Ascending aorta (tissue), 2 donors: ENCODE measurements around the gene COA8. TPM values are rescaled to one million over a fixed set of nuclear protein-coding genes. Genes with fewer than 3 reads are reported as not detected.

Source experiments
- DNase-seq, 2 donors: peaks; one replicate each; pipeline ENCODE4 v3.0.0-alpha.2; 2019; ENCODE audit warnings: low spot score in 2 of 2
- H3K27ac ChIP-seq, 2 donors: fragments of 200-600 bp; sonication (generic); one replicate each; pipeline ENCODE4 v1.5.1; 2016 to 2017; ENCODE audit warnings: mild to moderate bottlenecking in 1 of 2
- H3K27me3 ChIP-seq: fragments of 200-600 bp; sonication (generic); one replicate; pipeline ENCODE4 v1.5.1; 2017
- H3K36me3 ChIP-seq, 2 donors: fragments of 200-600 bp; sonication (generic); one replicate each; pipeline ENCODE4 v1.5.1; 2016
- H3K4me1 ChIP-seq, 2 donors: fragments of 200-600 bp; sonication (generic); one replicate each; pipeline ENCODE4 v1.5.1; 2016 to 2017; ENCODE audit warnings: mild to moderate bottlenecking in 1 of 2
- H3K4me3 ChIP-seq, 2 donors: fragments of 200-600 bp; sonication (generic); one replicate each; pipeline ENCODE4 v1.5.1; 2016 to 2017; ENCODE audit warnings: mild to moderate bottlenecking in 1 of 2
- H3K9me3 ChIP-seq, 2 donors: fragments of 200-600 bp; sonication (generic); one replicate each; pipeline ENCODE4 v1.5.1; 2016
- CTCF ChIP-seq, 3 experiments: fragments of 200-600 bp in 2 of 3; fragments of 450-650 bp in 1 of 3; sonication (generic) in 2 of 3; IDR thresholded peaks; one replicate each; pipeline ENCODE4 v1.5.1; 2016 to 2019; ENCODE audit warnings: antibody characterized with exemption in 3 of 3, mild to moderate bottlenecking in 1 of 3, moderate library complexity in 1 of 3
- intact Hi-C: fragments of 100-400 bp; cut with DNase I; formaldehyde crosslinking; loops from one replicate; pipeline ENCODE4 v1.15.1; 2023
- total RNA-seq: library from RNA; depleted of rRNA; stranded (reverse); fragments of >200 nt; gene quantifications from one replicate; pipeline ENCODE4 v1.1.0, GENCODE V29; 2016

COA8 gene
- total RNA-seq, 1 donor from 2014 or later: 37.7 TPM

- Histone ChIP-seq H3K4me1 (peaks cover 16 to 42% of the 10 kb centered on the region in 2 donors), H3K36me3 (peaks cover 18 to 19% of the 10 kb centered on the region in 2 donors), H3K4me3 (peak overlapping the region; percentile 81 to 90), H3K27ac (peak overlapping the region; percentile 93 to 96), H3K27me3 (no peaks in the 10 kb centered on the region), H3K9me3 (no peaks in the 10 kb centered on the region)
- TF ChIP-seq CTCF (IDR thresholded peaks at IDR 0.05): no peak
- intact Hi-C loops: loop anchor here (2.0 to 5.0 kb wide), 2 partner anchors 66 to 154 kb away; partner anchors contain the start of genes KLC1, XRCC3 and ZFYVE21
- DNase-seq: no peak
These were observed 463 bp downstream of the COA8 start for GRCh38 chr14:103563226-103563620.

- H3K4me1 ChIP-seq: peaks cover 16 to 37% of the 10 kb centered on the region in 2 donors
- H3K9me3 ChIP-seq: no peaks in the 10 kb centered on the region
- H3K4me3 ChIP-seq: peak overlapping the region; percentile 81 to 90
- no peak for DNase-seq
- intact Hi-C loops: loop anchor here (2.0 to 5.0 kb wide), 2 partner anchors 65 to 153 kb away; partner anchors contain the start of genes KLC1, XRCC3 and ZFYVE21
- no peak overlapping the region for H3K27ac ChIP-seq
- peaks cover 12 to 15% of the 10 kb centered on the region in 2 donors for H3K36me3 ChIP-seq
- no peaks in the 10 kb centered on the region for H3K27me3 ChIP-seq
- TF ChIP-seq CTCF (IDR thresholded peaks at IDR 0.05): no peak
These were observed 1.2 kb downstream of the COA8 start for GRCh38 chr14:103563844-103564505.

- Histone ChIP-seq H3K4me3 (no peak overlapping the region), H3K27me3 (no peaks in the 10 kb centered on the region), H3K27ac (no peak overlapping the region), H3K4me1 (peaks cover 4 to 9% of the 10 kb centered on the region in 2 donors), H3K9me3 (no peaks in the 10 kb centered on the region), H3K36me3 (peaks cover 11 to 12% of the 10 kb centered on the region in 2 donors)
- DNase-seq: no peak
- TF ChIP-seq CTCF (IDR thresholded peaks at IDR 0.05): no peak
- intact Hi-C loops: no loop called here
These were observed 6.2 kb downstream of the COA8 start for GRCh38 chr14:103568952-103569351.

- intact Hi-C loops: no loop called here
- no peak for DNase-seq
These were observed 6.6 kb downstream of the COA8 start for GRCh38 chr14:103569408-103569807.

GRCh38 chr14:103574104-103574503 lies 11.3 kb downstream of the COA8 start:
- DNase-seq: no peak
- no peak overlapping the region for H3K4me3 ChIP-seq
- no peak for TF ChIP-seq CTCF (IDR thresholded peaks at IDR 0.05)
- H3K36me3 ChIP-seq: peaks cover 26 to 27% of the 10 kb centered on the region in 2 donors
- no peaks in the 10 kb centered on the region for H3K9me3 ChIP-seq
- peaks cover 0 to 14% of the 10 kb centered on the region in 2 donors for H3K4me1 ChIP-seq
- no peaks in the 10 kb centered on the region for H3K27me3 ChIP-seq
- H3K27ac ChIP-seq: no peak overlapping the region
- intact Hi-C loops: loop anchor here (5.0 to 10.0 kb wide), 2 partner anchors 163 to 341 kb away; no protein-coding TSS in a partner anchor

More at GRCh38 chr14:103569408-103569807, 6.6 kb downstream of the COA8 start:
- Histone ChIP-seq H3K36me3 (peaks cover 13 to 14% of the 10 kb centered on the region in 2 donors), H3K9me3 (no peaks in the 10 kb centered on the region), H3K4me3 (no peak overlapping the region), H3K4me1 (peaks cover 0 to 6% of the 10 kb centered on the region in 2 donors), H3K27ac (no peak overlapping the region), H3K27me3 (no peaks in the 10 kb centered on the region)
- no peak for TF ChIP-seq CTCF (IDR thresholded peaks at IDR 0.05)
